Large intestine (tissue), 3 donors: ENCODE results near the gene PLEKHA5. TPM values are rescaled to one million over a fixed set of nuclear protein-coding genes. Genes with fewer than 3 reads are reported as not detected.
A peak's percentile ranks its signal among the peaks of the same experiment; 100 is the strongest.

ENCODE experiments used
- DNase-seq, 2 donors: peaks; one replicate each; pipeline versions ENCODE4 v3.0.0 to v3.0.0-alpha.2; 2013
- H3K27ac ChIP-seq: one replicate; pipeline ENCODE4 v1.5.1; 2013; ENCODE audit warnings: low read length
- H3K27me3 ChIP-seq: 2 replicates; pipeline ENCODE4 v1.6.1; 2013; ENCODE audit warnings: low read length; ENCODE audit not compliant: control insufficient read depth, insufficient read depth
- H3K36me3 ChIP-seq: 2 replicates; pipeline ENCODE4 v1.6.1; 2013; ENCODE audit warnings: low read length; ENCODE audit not compliant: control insufficient read depth, insufficient read depth
- H3K4me1 ChIP-seq: one replicate; pipeline ENCODE4 v1.6.1; 2013; ENCODE audit warnings: low read length; ENCODE audit not compliant: control insufficient read depth, insufficient read depth
- H3K4me3 ChIP-seq: one replicate; pipeline ENCODE4 v1.5.1; 2013; ENCODE audit warnings: low read length
- H3K9me3 ChIP-seq: one replicate; pipeline ENCODE4 v1.6.1; 2013; ENCODE audit warnings: mild to moderate bottlenecking, low read depth, low read length, moderate library complexity; ENCODE audit not compliant: control insufficient read depth
- WGBS: methylation state at CpG from one replicate; pipeline ENCODE4 v1.1.5; 2013; ENCODE audit warnings: low lambda C conversion rate; ENCODE audit not compliant: insufficient coverage; 5-methylcytosine and 5-hydroxymethylcytosine counted together
- polyA plus RNA-seq: library from polyadenylated mRNA; unstranded; fragments of 120-200 nt; gene quantifications from one replicate; pipeline ENCODE4 v1.2.1, GENCODE V29; 2013

The PLEKHA5 gene
- polyA plus RNA-seq, 1 donor = 43.8 TPM

- Histone ChIP-seq H3K36me3 (no peaks in the 10 kb centered on the region), H3K9me3 (no peaks in the 10 kb centered on the region), H3K27ac (no peak overlapping the region), H3K4me1 (no peaks in the 10 kb centered on the region), H3K4me3 (no peak overlapping the region), H3K27me3 (no peaks in the 10 kb centered on the region)
- DNase-seq = no peak
- 100% methylated on average over 3 of the region's 5 CpGs for WGBS
These were observed 53.7 kb downstream of the PLEKHA5 start for GRCh38 chr12:19183121-19183838.

- H3K9me3 ChIP-seq = no peaks in the 10 kb centered on the region
- H3K4me1 ChIP-seq = no peaks in the 10 kb centered on the region
- H3K36me3 ChIP-seq = no peaks in the 10 kb centered on the region
- WGBS = no CpG with 5 or more reads among the region's 3 CpGs
- no peaks in the 10 kb centered on the region for H3K27me3 ChIP-seq
- H3K27ac ChIP-seq = no peak overlapping the region
- no peak overlapping the region for H3K4me3 ChIP-seq
- no peak for DNase-seq
These were observed 55.9 kb downstream of the PLEKHA5 start for GRCh38 chr12:19185262-19185929.

DNA sequence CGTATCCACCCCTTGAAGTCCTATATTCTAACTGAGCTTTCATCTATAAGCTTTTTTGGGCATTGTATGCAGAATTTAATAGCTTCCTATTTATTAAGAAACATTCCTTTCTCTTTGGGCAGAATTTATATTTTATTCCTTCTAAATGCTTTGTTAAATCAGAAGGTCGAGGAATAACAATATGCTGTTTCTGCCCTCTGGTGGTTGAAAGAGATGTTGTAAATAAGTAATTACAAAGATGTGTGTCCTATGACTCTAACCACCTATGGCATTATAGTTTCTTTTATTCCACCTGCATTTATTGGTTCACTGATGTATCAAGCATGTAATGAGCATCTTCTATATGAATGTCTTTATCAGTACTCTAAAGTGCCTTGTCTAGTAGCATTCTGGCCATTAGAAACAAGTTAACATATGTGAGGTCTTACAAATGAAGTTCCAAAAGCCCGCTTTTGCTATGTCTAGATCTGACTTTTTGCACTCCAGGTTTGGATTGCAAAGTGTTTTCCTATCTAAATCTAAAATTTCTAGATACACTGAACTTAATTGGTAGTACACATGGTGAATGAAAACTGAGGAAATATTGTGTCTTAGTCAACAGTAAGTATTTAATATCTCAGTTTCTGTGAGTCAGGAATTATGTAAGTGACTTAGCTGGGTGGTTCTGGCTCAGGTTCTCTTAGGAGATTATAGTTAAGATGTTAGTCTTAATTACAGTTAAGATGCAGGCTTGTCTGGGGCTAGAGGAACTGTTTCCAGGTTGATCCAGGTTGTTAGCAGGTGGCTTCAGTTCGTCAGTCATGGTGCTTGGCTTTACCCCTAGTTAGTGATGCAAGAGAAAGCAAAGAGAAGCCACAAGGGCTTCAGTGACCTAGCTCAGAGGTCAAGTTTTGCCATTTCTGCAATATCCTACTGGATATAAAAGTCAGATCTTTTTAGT, 57.5 kb downstream of the PLEKHA5 start:
- Histone ChIP-seq H3K27ac (no peak overlapping the region), H3K4me1 (no peaks in the 10 kb centered on the region), H3K27me3 (no peaks in the 10 kb centered on the region), H3K4me3 (no peak overlapping the region), H3K36me3 (no peaks in the 10 kb centered on the region), H3K9me3 (no peaks in the 10 kb centered on the region)
- WGBS = 50% methylated on average over 2 of the region's 4 CpGs
- DNase-seq = peak; percentile 30 to 48

GRCh38 chr12:19189522-19189921, 60.0 kb downstream of the PLEKHA5 start:
- Histone ChIP-seq H3K4me1 (no peaks in the 10 kb centered on the region), H3K27me3 (no peaks in the 10 kb centered on the region), H3K4me3 (no peak overlapping the region), H3K27ac (no peak overlapping the region), H3K9me3 (no peaks in the 10 kb centered on the region), H3K36me3 (no peaks in the 10 kb centered on the region)
- DNase-seq = no peak
- WGBS = no CpG with 5 or more reads among the region's 1 CpG

- Histone ChIP-seq H3K9me3 (no peaks in the 10 kb centered on the region), H3K27me3 (no peaks in the 10 kb centered on the region), H3K27ac (no peak overlapping the region), H3K36me3 (no peaks in the 10 kb centered on the region), H3K4me3 (no peak overlapping the region), H3K4me1 (no peaks in the 10 kb centered on the region)
- WGBS = no CpG with 5 or more reads among the region's 2 CpGs
- no peak for DNase-seq
These were observed 60.9 kb downstream of the PLEKHA5 start for GRCh38 chr12:19190292-19191031.

DNA sequence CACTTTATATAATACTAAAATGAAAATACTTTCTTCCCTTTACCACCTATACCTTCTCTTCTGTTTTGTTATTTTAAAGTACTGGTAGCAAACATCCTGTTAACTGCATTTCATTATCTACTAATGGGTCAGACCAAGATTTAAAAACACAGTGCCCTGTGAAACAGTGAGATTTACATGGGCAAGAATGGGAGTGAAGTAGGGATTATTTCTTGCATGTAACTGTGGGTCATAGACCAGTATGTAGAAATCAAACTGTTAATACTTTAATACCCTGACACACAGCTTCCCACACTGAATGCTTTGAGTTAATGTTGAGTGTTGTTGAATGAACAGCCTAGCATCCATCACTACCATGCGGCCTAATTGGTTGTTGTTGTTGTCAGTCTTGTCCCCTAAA, 61.6 kb downstream of the PLEKHA5 start:
- Histone ChIP-seq H3K9me3 (no peaks in the 10 kb centered on the region), H3K36me3 (no peaks in the 10 kb centered on the region), H3K27me3 (no peaks in the 10 kb centered on the region), H3K4me1 (no peaks in the 10 kb centered on the region), H3K27ac (no peak overlapping the region), H3K4me3 (no peak overlapping the region)
- no CpG with 5 or more reads among the region's 1 CpG for WGBS
- DNase-seq = no peak

DNA sequence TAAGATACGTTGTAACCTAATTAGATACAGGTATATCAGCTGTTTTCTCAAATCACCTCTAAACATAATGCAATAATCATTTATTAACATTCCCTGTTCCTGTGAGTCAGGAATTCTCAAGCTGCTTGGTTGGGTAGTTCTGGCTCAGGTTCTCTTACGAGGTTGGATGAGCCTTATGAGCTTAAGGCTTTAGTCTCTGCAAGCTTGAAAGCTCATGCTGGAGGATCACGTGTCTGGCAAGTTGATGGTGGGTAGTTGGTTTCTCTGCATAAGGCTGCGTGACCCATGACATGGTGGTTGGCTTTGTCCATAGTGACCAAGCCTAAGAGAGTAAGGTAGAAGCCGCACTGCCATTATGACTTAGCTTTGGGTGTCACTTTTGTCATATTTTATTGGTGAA, 62.0 kb downstream of the PLEKHA5 start:
- H3K9me3 ChIP-seq = no peaks in the 10 kb centered on the region
- no peak for DNase-seq
- H3K36me3 ChIP-seq = no peaks in the 10 kb centered on the region
- WGBS = 100% methylated on average over 1 of the region's 5 CpGs
- no peaks in the 10 kb centered on the region for H3K4me1 ChIP-seq
- H3K4me3 ChIP-seq = no peak overlapping the region
- no peaks in the 10 kb centered on the region for H3K27me3 ChIP-seq
- H3K27ac ChIP-seq = no peak overlapping the region

DNA sequence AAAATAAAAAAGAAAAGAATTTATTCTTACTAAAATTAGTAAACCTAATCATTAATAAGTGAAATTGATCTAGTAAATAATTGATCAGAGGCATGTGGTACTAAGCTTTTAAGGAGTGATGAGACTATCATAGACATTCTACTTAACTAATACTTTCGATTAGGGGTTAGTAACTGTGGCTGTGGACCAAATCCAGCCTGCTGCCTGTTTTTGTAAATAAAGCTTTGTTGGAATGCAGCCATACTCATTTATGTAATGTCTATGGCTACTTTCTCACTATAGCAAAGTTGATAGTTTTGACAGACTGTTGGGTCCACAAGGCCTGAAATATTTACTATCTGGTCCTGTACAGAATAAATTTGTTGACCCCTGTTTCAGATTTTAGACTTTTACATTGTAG, 63.2 kb downstream of the PLEKHA5 start:
- no peak overlapping the region for H3K4me3 ChIP-seq
- WGBS = no CpG with 5 or more reads among the region's 1 CpG
- DNase-seq = no peak

GRCh38 chr12:19194963-19195362, 65.4 kb downstream of the PLEKHA5 start:
- no peak for DNase-seq
- no peak overlapping the region for H3K4me3 ChIP-seq
- no peaks in the 10 kb centered on the region for H3K36me3 ChIP-seq
- H3K27ac ChIP-seq = no peak overlapping the region
- H3K27me3 ChIP-seq = no peaks in the 10 kb centered on the region
- H3K4me1 ChIP-seq = no peaks in the 10 kb centered on the region
- no peaks in the 10 kb centered on the region for H3K9me3 ChIP-seq
- WGBS = no CpG with 5 or more reads among the region's 4 CpGs

More for the DNA sequence above, 63.2 kb downstream of the PLEKHA5 start:
- H3K27me3 ChIP-seq = no peaks in the 10 kb centered on the region
- no peaks in the 10 kb centered on the region for H3K4me1 ChIP-seq
- H3K36me3 ChIP-seq = no peaks in the 10 kb centered on the region
- H3K27ac ChIP-seq = no peak overlapping the region
- H3K9me3 ChIP-seq = no peaks in the 10 kb centered on the region
